ENCODE measurements around the gene ETFDH.
"Not testable (repeated sequence)": the region's sequence is repeated elsewhere in the genome, so short reads cannot be mapped to it uniquely, and the experiment has no call there.

Gene ETFDH

DNA sequence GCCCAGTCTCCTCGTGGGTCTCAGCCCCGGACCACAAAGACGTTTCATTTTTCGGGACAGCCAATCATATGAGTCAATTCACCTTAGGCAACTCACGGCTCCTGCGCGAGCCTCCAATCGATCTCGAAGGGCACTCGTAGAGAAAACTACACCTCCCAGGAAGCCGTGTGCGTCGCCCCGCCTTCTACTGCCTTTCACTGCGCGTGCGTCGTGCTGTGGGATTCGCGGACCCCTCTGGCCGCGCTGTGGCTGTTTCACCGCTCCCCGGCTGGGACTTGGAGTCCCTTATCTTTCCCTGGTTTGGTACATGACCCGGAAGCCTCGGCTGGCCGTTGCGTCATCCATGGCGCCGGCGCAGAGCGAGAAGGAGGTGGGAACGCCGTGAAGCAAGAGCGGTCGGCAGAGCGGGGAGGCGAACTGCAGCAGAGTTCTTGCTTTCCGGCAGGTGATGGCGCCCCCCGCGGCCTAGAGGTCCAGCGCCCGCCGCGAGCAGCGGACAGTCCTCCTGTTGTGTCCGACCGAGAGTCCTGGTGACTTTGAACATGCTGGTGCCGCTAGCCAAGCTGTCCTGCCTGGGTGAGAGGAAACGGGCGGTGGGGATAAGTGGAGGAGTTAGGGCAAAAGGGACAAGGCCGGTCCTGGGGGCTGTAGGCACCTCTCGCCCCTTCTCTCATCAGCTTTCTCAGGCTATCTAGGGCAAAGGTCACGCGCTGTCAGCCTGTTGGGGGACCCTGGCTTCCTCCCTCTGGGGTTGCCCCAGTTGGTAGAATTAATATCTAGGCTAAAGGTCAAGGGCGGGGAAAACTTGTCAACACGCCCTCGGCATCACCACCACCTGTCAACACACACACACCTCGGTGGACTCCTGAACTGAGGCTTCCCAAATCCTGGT lies at the start of gene ETFDH:
ETFDH (plus strand) TSS at position 382 of the 892 bp plus-strand sequence; CDS start at position 543, 161 bp downstream.
- DNase-seq, result peak; percentile 99

DNA sequence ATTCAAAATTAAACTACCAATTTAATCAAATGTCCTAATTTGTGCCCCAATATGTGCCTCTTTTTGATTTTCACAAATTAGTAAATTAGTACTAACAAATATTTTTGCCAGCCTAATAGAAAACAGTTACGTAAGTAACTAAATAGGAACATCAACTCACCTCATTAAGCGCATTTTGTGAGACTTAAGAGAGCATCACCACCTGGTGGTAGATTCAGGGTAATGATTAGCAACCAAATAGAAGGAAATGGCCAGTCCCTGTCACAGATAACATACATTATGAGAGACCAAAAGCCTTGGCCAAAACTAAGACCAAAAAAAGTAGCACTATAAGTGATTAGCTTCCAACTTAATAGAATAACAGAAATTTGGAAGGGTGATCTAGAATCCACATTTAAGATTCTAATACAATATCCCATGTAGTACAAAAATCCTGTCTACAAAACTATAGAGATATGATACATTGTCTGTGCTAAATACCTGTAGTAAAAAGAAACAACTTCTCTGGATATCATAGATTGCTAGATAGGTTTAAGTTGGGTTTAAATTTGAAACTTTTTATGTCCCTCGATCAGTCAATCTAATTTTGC lies 47.1 kb upstream of the ETFDH start:
- peak in 1 of 2 donors; percentile 24 for DNase-seq

DNA sequence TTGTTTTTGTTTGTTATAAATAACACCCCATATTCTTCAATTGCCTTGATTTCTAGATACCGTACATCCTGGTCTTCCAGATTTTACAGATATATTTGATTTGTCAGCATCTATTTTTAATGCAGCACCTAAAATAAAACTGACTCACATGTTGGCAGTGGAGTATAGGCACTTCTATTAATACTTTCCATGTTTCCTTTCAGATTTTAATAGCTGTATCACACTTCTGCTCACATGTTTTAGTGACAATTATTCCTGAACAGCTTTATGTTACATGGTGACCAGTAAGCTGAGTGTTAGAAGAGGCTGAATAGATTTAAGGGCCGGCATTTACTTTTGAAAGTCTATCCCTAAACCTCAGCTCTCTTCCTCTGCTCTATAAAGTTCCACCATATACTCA lies 46.6 kb upstream of the ETFDH start:
- DNase-seq, result no peak

DNA sequence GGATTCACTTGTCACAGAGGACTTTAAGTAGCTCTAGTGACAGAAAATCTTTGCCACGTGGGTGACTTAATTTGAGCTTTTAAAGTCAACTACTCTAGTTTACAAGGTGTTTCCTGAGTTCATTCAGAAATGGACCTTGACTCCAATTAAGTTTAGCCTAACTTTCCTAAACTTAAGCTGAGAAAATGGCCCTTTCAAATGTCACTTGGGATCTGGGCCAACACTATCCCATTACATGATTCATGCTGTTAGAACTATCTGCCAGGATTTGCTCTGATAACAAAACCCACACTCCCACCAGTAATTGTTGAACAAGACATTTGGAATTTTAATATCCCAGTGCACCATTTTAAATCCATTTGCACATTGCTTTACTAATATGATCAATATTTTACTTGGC lies 41.2 kb upstream of the ETFDH start:
- no peak for DNase-seq

DNA sequence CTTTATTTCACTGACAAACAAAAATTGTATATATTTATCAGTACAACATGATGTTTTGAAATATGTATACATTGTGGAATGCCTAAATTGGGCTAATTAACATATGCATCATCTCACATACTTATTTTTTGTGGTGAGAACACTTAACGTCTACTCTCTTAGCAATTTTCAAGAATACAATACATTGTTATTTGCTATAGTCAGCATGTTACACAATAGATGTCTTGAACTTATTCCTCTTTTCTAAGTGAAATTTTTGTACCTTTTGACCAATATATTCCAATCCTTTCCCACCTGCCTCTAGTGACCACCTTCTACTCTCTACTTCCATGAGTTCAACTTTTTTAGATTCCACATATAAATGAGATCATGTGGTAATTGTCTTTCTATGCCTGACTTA lies 35.5 kb upstream of the ETFDH start:
- no peak for DNase-seq

DNA sequence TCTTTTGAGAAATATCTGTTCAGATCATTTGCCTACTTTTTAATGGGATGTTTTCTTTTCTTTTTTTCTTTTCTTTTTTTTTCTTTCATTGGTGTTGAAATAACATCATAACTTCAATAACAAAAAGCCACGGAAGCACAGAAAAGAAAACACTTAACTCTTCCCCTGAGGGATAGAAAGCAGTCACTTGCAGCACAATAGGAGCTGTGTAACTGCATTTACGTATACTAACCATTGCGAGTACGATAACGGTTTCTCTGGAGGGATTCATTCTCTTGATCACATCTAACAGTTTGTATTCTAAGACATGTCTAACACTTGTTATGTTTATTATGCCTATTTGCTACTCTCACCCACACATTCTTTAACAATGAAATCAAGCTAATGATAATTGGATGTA lies 27.7 kb upstream of the ETFDH start:
- DNase-seq, result no peak

DNA sequence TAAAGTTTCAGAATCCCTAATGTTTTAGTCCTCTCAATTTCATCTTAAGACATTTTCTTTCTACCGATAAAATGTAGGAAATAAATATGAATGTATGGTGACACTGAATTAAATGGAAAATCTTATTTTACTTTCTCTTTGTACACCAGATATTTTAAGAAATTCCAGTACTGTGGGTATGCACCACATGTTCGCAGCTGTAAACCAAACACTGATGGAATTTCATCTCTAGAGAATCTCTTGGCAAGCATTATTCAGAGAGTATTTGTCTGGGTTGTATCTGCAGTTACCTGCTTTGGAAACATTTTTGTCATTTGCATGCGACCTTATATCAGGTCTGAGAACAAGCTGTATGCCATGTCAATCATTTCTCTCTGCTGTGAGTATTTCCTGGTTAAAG lies 27.3 kb upstream of the ETFDH start:
- DNase-seq, result no peak

DNA sequence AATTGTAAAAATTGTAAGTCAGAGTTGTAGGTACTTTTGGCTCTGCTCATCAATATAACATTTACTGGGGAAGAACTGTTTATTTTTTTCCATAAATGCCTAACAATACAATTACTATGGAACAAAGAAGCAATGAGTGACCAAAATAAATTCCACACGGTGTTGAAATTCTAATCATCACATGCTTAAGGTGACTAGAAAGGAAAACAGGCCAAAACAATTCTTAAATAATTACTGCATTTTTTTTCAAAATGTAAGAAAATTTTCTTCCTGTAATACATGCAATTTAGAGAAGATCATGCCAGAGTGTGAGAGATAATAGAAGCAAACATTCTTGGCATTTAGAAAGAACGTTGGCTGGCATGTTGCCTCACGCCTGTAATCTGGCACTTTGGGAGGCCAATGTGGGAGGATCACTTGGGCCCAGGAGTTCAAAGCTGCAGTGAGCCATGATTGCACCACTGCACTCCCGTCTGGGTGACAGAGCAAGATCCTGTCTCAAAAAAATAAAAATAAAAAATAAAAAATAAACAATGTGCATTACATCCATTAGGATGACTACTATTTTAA lies 22.9 kb upstream of the ETFDH start:
- no peak for DNase-seq

DNA sequence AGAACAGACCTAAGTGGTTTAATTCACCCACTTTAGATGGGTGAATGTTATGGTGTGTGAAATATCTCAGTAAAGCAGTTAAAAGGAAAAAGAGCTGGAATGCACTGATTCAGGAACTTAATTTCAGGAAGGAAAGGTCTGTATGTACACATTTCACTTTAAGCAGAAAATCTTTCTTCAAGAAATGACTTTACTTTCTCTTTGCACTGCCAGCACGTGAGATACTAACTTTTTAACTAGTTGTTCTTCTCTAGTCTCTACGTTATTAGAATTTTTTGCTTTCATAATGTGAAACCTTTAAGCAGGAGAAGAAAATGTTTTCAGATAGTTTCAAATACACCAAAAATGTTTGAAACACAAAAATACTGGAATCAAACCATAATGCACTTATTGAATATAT lies 19.2 kb upstream of the ETFDH start:
- DNase-seq, result no peak

DNA sequence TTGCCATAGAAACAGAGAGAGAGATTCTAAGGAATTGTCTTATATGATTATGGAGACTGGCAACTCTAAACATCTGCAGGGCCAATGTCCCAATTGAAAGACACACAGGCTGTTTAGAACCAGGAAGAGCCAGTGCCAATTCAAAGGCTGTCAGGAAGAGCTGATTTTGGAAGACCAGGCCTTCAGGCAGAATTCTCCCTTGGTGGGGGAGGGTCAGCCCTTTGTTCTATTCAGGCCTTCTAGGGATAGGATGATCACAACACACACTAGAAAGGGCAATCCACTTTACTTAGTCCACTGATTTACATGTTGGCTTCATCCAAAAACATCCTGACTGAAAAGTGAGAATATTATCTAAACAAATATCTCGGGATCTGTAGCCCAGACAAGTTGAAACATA lies 15.7 kb upstream of the ETFDH start:
- DNase-seq, result no peak

DNA sequence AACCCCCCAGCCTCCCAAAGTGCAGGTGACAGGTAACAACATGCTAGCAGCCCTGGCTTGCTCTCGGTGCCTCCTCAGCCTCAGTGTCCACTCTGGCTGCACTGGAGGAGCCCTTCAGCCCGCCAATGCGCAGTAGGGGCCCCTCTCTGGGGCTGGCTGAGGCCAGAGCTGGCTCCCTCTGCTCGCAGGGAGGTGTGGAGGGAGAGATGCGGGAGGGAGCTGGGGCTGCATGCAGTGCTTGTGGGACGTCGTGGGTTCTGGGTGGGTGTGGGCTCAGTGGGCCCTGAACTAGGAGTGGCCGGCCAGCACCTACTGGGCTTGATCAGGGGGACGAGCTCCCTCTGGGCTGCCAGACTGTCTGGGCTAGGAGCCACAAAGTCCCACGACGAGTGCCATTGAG lies 14.8 kb upstream of the ETFDH start:
- no peak for DNase-seq

DNA sequence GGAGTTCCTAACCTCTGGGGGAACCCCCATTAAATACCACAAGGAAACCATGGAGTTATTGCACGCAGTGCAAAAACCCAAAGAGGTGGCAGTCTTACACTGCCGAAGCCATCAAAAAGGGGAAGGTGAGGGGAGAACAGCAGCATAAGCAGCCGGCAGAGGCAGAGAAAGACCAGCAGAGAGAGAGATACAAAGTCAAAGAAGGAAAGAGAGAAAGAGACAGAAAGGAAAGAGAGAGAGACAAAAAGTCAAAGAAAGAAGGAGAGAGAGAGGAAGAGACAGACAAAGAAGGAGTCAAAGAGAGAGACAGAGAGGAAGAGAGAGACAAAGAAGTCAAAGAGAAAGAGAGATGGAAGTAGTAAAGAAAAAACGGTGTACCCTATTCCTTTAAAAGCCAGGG lies 8.8 kb upstream of the ETFDH start:
- DNase-seq, result peak in 1 of 2 donors; percentile 12

DNA sequence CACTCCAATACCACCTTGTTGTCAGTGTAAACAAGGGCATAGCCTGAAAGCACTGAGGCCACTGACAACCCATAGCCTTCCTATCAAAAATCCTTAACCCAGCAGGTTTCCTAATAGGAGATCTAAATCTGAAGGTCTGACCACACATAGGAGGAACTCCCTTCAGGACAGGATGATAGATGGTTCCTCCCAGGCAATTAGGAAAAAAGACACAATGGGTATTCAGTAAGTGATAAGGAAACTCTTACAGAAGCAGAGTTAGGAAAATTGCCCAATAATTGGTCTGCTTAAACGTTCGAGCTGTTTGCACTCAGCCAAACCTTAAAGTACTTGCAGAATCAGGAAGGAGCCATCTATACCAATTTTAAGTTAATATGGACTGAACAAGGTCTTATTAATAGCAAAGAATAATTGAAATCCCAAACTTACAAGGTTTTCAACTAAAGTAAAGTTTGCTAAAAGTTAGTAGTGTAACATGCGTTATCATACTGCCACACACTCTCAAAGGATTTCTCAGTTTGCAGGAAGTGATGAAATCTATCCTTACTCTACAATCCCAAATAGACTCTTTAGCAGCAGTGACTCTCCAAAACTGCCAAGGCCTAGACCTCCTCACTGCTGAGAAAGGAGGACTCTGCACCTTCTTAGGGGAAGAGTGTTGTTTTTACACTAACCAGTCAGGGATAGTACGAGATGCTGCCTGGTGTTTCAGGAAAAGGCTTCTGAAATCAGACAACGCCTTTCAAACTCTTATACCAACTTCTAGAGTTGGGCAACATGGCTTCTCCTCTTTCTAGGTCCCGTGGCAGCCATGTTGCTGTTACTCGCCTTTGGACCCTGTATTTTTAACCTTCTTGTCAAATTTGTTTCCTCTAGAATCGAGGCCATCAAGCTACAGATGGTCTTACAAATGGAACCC lies 8.1 kb upstream of the ETFDH start:
- not testable (repeated sequence) for DNase-seq

DNA sequence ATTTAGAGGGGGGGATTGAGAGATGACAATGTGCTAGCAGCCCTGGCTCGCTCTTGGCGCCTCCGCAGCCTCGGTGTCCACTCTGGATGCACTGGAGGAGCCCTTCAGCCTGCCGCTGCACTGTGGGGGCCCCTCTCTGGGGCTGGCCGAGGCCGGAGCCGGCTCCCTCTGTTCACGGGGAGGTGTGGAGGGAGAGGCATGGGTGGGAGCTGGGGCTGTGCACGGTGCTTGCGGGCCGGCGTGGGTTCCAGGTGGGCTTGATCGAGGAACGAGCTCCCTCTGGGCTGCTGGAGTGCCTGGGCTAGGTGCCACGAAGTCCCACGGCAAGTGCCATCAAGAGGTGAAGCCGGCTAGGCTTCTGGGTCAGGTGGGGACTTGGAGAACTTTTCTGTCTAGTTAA lies 7.3 kb upstream of the ETFDH start:
- no peak for DNase-seq

DNA sequence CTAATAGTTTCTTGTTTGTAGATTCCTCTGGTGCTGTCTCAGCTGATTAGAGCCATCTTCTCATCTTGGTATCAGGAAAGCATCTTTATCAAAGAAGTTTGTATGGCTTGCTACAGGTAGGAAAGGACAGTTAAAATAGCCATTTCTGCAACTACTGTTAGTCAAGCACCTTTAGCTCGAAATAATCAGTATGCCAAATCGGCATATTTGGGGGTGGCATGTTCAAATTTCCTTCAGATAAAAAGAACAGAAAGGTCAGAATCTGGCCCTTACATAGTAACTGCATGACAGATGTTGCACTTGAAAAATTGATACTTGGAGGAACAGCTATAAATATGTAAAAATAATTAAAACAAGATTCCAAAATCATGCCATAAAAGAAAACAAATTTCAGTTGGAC lies 5.2 kb upstream of the ETFDH start:
- DNase-seq, result no peak

DNA sequence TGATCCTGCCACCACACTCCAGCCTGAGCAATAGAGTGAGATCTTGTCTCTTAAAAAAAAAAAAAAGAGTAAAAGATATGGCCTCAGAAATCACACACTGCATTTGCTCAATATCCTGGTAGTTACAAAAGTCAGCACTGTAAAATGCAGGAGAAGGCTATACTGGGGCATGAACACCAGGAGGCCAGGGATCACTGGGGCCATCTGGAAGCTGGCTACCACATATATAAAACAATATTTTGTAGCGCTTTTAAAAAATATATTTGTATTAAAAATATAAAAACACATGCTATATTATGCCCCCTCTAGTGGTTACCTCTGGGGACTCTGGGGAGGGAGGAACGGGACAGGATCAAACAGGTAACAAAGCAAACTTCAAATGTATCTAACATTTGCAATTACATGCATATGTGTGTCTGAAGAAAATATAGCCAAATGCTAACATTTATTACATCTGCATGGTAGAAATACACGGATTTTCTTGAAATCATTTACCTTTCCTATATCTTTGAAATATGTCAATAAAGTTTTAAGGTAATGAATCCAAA lies 4.4 kb upstream of the ETFDH start:
- peak in 1 of 2 donors; percentile 38 for DNase-seq

DNA sequence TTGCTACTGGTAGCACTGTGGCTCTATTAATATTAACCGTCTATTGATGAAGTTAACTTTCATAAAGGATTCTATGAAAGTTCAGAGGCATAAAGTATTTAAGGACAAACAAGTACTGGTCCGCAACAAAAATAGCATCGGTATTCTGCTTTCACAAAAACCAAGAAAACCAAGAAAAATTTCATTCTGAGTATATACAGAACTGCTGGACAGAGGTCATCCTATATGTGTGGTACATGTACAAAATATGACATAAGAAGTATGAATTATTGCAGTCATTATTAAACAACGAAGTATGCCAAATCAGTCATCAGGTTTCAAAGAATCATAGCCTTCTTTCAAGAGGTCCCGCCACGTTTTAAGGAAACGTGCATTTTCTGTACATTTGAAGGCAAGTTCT lies 2.8 kb upstream of the ETFDH start:
- DNase-seq, result no peak

DNA sequence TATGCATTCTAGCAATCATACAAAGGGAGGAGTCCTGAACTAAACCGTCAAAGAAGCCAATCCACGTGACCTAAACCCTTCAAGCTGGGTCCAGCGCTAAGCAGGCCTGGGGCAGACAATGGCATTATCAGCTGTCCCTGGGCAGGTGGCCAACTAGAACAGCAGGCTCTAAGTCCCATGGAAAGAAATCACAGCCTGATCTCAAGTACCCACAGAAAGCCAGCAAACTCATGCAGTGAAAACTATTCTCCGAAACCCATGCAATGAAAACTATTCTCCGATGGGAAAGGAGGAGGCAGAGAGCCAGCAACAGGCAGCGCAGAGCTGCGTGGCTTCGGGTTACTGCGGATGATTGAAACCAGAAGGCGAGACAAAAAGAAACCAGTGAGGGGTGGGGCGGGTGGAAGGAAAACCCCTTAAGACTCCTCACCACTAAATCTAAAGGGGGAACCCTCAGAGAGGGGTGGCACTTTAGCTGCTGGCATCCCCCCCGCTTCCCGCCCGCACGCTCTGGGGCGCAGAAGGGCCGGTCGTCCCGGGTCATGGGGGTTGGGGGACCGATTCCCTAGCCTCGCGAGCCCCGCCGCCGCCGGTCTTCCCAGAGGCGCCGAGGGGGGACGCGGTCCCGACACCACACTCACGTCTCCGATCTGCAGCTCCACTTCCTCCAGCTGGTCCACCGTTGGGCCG lies 976 bp upstream of the ETFDH start:
- DNase-seq, result peak; percentile 48 to 60

DNA sequence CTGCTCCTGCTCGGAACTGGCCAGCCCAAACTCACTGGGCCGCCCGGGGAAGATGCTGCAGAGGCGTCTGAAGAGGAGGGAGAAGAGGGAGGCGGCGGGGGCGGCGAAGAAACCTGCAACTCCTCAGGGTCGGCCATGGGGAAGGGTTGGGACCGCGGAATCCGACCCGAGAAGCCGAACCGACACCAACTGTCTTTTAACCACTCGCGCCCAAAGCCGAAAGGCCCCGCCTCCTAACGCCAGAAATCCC lies 506 bp upstream of the ETFDH start, which contains the start of gene C4orf46:
C4orf46 (minus strand) TSS at position 223 of the 250 bp plus-strand sequence; CDS start at position 137, 86 bp downstream.
- no peak for DNase-seq

DNA sequence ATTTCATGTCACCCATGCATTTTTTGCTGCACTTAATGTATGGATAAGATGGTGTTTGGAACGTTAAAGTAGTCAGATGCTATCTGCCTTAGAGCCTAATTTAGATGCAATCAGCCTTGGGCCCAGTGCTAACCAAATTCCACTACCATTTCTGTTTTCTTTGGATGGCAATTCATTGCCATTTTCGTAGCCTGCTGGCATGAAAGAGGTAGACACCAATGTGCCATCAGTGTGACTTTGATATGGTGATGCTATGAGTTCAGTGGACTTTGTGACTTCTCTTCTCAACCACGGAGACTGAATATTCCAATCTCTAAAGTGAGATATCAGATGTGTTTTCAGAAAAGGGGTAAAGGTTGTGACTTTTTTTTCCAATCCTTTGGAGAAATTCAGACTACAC lies 1.5 kb downstream of the ETFDH start:
- no peak for DNase-seq

DNA sequence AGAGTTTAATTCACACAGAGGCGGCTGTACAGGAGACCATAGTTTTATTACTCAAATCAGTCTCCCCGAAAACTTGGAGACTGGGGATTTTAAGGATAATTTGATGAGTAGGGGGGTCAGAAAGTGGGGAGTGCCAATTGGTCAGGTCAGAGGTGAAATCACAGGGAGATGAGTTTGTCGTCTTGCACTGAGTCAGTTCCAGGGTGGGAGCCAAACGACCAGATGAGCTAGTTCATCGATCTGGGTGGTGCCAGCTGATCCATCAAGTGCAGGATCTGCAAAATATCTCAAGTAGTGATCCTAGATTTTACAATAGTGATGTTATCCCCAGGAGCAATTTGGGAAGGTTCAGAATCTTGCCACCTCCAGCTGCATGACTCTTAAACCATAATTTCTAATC lies 4.0 kb downstream of the ETFDH start:
- DNase-seq, result no peak

DNA sequence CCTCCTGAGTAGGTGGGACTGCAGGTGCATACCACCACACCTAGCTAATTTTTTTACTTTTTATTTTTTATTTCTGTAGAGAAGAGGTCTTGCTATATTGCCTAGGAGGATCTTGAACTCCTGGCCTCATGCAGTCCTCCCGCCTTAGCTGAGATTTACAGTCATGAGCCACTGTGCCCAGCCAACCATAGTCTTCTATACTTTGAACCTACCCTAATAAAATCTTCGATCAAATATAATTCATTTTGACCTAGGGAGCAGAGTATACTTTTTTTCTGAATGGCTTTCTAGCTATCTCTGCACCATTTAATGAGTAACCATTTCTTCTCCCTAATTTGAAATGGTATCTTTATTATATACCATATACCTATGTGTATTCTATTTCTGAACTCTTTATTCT lies 6.7 kb downstream of the ETFDH start:
- no peak for DNase-seq
